HG02938 (cell line): ENCODE data around the gene AMELY.
"Not testable (repeated sequence)": the region's sequence is repeated elsewhere in the genome, so short reads cannot be mapped to it uniquely, and the experiment has no call there.

ENCODE experiments used
- ATAC-seq: cut with Tn5 transposase; IDR thresholded peaks from one replicate; pipeline ENCODE4 v1.9.1; 2021; ENCODE audit warnings: mild to moderate bottlenecking, moderate library complexity; ENCODE audit not compliant: unreplicated experiment

The AMELY gene, protein sequence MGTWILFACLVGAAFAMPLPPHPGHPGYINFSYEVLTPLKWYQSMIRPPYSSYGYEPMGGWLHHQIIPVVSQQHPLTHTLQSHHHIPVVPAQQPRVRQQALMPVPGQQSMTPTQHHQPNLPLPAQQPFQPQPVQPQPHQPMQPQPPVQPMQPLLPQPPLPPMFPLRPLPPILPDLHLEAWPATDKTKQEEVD

GRCh38 chrY:6911253-6911881, at the start of gene AMELY:
AMELY (minus strand) TSS chrY:6911752; CDS start chrY:6872608, 39,144 bp downstream.
- no peak for ATAC-seq

DNA sequence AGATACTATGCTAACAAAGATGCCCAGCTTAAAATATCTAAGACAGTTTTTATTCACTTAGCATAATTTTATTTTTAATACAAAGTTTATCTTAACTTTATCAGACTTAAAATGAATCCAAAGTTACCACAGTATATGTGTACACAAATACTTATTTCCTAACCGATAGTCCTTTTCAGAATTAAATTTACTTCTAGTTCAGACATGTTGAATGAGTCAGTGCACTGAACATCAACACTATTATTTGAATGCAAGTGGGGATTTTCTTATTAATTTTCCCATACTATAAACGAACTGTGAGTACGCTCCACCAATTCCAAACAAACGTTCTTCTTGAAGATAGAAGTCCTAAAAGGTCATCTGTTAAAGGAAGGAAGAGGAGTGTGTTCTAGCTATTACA, 38.4 kb upstream of the AMELY start:
- ATAC-seq = no peak

DNA sequence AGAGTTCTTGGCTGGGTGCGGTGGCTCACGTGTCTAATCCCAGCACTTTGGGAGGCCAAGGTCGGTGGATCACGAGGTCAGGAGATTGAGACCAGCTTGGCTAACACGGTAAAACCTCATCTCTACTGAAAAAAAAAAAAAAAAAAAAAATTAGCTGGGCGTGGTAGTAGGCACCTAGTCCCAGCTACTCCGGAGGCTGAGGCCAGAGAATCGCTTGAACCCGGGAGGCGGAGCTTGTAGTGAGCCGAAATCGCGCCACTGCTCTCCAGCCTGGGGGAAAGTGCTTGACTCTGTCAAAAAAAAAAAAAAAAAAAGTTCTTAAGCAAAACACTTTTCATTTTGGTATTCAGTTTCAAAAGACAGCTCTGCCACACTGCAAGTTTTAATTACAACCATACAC, 36.8 kb upstream of the AMELY start:
- no peak for ATAC-seq

DNA sequence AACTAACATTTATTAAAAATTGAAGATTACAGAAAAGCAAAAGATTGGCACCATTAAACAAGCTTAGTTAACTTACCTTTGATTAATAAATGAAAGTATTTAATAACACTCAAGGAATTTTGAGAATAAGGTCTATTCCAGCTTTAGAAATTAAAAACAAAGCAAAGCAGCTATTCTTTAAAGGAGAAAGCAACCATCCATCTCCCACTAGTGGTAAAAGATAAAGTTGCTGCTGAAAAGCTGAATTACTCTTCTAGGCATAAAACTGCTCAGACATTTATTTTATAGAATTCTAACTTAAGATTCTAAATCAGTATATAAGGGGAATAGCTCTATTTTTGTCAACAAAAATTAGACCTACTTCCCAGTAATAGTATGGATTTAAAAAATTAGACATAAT, 36.1 kb upstream of the AMELY start:
- no peak for ATAC-seq

DNA sequence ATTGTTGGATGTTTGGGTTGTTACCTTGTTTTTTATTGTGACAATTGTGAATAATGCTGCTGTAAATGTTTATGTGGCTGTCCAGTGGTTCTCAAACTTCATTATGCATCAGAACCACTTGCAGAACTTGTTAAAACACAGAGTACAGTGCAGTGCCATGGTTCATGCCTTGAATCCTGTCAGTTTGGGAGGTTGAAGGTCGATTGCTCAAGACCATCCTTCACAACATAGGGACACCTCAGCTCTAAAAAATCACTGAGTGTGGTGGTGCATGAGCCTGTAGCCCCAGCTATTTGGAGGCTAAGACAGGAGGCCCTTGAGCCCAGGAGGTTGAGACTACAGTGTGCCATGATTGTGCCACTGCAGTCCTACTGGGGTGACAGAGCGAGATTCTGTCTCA, 23.9 kb upstream of the AMELY start:
- ATAC-seq = no peak

GRCh38 chrY:6931779-6932396, 20.3 kb upstream of the AMELY start:
- no peak for ATAC-seq

DNA sequence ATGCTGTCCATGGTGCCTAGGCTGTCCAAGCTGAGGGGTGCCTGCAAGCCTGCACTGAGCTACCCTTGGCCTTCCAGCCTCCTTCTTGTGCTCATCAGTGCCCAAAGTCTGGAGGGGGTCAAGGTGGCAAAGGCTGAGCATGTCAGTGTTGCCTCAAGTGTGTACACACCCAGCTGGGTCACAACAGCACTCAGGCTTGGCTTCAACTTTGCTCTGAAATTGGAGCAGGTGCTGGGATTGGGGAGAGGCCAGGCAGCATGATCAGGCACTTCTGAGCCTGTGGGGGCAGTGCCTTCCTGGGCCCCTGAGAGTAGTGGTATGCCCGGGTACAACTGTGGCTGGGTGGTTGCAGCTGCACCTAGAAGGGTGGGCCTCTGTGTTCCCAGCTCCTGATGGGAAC, 17.7 kb upstream of the AMELY start:
- ATAC-seq = no peak

- no peak for ATAC-seq
Measured at GRCh38 chrY:6928265-6928664, 16.7 kb upstream of the AMELY start.

DNA sequence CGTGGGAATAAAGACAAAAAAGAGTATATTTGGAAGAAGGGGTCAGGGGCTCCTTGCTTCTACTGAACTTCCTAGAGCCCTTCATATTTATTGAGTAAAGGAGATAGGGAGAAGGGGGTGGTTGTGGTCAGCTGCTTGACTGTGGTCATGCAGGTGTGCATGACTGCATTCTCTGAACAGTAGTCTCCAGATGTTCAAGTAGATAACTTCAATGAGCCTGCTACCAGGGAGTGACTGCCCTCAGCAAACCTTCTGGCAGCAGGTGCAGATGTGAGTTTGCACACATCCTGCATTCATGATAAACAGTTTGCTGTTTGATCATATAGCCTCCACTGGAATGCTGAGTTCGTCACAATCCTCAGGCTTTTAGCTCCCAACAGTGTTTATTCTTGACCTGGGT, 9.5 kb upstream of the AMELY start:
- ATAC-seq = no peak

GRCh38 chrY:6913362-6913761, 1.8 kb upstream of the AMELY start:
- ATAC-seq = no peak

DNA sequence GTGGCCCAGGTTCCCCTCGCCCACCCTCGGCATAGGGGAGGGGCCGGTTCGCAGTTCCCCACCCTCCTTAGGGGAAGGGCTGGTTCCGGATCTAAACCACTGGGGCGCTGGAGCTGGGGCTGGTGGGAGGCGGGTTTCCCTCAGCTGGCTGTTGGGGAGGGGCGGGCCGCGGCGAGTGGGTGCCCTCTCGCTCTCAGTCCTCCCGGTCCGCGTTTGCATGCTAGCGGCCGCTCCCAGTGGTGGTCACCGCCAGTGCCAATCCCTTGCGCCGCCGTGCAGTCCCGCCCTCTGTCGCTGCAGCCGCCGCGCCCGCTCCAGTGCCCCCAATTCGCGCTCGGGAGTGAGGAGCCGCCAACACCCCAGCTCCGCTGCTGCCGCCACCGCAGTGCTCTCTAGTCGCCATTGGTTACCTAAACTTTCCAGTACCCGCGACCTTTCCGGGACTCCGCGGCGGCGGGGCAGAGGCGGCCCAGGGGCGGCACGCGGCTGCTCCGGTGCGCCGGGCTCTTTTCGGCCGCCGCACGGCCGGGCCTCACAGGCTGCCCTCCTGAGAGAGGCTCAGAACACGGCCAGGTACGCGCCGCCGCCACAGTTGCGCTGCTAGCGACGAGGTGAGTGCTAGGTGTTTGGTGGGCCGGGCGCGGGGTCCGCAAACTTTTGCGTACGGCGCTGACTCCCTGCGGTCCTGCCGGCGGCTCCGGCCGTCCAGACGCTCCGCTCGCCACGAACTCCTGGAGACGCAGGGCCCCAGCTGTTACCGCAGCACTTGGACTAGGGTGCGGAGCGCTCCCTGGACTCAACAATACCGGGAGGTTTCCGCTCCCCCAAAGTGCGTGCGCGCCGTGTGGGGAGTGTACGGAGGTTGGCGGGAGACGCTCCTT, 940 bp downstream of the AMELY start, which contains the start of gene TBL1Y:
Gene TBL1Y (plus strand): TSS at position 326 of the 881 bp plus-strand sequence. CDS start 114,388 bp downstream, outside the sequence.
- no peak for ATAC-seq

DNA sequence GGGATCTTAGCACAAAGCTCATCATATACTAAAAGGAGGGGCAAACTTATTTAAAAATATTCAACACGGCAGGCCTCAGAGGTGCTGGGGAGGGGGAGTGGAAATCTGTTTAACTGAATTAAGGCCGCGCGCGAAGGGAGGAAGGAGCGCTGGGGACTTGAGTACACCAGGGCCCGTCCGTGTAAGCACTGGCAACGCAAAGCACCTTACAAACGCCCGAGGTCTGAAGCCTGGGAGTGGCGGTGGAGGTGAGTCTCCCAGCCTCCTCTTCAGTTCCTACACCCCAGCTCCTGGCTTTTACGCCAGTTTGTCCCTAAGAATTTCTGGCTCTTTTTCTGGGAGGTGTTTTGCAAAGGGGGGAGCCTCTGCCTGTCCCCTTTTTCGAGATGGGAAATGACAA, 1.7 kb downstream of the AMELY start:
- no peak for ATAC-seq

- no peak for ATAC-seq
Measured at GRCh38 chrY:6909118-6909521, 2.4 kb downstream of the AMELY start.

DNA sequence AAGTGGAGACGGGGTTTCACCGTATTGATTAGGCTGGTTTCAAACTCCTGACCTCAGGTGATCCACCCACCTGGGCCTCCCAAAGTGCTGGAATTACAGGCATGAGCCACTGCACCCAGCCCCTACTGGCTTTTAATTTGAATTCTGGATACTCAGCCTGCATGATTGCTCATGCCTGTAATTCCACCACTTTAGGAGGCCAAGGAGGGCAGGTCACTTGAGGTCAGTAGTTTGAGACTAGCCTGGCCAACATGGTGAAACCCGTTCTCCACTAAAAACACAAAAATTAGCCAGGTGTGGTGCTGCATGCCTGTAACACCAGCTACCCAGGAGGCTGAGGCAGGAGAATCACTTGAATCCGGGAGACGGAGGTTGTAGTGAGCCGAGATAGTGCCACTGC, 3.5 kb downstream of the AMELY start:
- ATAC-seq = not testable (repeated sequence)

GRCh38 chrY:6907591-6907990, 4.0 kb downstream of the AMELY start:
- ATAC-seq = no peak

DNA sequence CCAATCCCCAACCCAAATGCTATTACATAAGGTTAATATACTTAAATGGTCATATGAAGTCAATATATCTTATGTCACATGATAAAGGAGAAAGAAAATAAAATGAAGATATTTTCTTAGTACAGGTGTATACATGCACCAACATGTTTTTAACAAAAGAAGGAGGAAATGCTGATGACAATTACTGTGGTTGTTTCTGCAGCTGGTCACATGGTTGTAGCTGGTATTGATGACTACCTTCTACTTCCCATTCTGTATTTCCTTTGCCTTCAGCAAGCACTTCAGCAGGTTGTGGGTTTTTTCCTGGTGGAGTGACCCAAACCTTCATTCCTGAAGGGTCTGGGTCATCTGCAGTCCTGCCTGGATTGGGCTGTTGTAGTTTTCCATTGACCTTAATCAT, 9.4 kb downstream of the AMELY start:
- not testable (repeated sequence) for ATAC-seq

- ATAC-seq = no peak
Measured at GRCh38 chrY:6895236-6895635, 16.3 kb downstream of the AMELY start.

GRCh38 chrY:6894496-6894895, 17.1 kb downstream of the AMELY start:
- ATAC-seq = no peak

GRCh38 chrY:6849384-6849783, 62.2 kb downstream of the AMELY start:
- no peak for ATAC-seq

DNA sequence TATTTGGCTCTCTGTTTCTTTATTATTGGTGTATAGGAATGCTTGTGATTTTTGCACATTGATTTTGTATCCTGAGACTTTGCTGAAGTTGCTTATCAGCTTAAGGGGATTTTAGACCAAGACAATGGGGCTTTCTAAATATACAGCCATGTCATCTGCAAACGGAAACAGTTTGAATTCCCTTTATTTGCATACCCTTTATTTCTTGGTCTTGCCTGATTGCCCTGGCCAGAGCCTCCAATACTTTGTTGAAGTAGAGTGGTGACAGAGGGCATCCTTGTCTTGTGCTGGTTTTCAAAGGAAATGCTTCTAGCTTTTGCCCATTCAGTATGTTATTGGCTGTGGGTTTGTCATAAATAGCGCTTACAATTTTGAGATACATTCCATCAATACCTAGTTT, 68.9 kb downstream of the AMELY start:
- ATAC-seq = not testable (repeated sequence)
